Measurements from ENCODE around the gene KISS1.

The KISS1 gene

DNA sequence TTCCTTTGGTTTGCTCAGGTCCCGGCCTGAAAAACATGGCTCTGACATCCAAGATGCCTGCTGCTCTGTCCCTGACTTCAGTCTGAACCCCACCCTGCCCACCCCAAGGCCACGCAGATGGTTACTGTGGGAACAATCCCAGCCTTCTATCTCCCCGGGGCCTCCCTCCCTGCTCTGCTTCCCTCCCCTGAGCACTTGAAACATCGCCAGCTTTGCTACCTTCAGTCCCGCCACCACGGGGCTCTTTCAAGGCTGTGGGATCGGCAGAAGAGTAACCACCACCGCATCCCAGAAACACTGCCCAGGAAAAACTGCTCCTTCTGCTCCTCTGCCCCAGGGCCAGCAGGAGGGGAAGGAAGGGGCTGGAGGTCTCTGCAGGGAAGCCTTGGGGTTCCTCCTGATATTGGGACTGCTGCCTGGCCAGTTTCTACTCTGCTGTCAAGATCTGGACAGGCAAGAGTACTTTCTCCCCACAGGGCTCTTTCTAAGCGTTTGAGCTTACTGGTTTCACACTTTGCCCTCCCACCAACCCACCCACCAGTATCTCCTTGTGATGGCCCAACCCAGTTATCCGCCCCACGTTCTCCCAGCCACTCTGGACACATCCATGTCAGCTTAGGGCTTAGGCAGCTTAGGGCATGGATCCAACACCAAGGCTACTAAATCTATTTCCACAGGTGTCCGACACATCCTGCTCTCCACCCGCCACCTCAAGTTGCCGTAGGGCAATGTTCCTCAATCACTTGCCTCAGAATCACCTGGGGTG is 52.8 kb downstream of the KISS1 start:
- no peak for DNase-seq (ENCODE audit: extremely low spot score, insufficient read length, low read depth)
- no peak for FAIRE-seq

DNA sequence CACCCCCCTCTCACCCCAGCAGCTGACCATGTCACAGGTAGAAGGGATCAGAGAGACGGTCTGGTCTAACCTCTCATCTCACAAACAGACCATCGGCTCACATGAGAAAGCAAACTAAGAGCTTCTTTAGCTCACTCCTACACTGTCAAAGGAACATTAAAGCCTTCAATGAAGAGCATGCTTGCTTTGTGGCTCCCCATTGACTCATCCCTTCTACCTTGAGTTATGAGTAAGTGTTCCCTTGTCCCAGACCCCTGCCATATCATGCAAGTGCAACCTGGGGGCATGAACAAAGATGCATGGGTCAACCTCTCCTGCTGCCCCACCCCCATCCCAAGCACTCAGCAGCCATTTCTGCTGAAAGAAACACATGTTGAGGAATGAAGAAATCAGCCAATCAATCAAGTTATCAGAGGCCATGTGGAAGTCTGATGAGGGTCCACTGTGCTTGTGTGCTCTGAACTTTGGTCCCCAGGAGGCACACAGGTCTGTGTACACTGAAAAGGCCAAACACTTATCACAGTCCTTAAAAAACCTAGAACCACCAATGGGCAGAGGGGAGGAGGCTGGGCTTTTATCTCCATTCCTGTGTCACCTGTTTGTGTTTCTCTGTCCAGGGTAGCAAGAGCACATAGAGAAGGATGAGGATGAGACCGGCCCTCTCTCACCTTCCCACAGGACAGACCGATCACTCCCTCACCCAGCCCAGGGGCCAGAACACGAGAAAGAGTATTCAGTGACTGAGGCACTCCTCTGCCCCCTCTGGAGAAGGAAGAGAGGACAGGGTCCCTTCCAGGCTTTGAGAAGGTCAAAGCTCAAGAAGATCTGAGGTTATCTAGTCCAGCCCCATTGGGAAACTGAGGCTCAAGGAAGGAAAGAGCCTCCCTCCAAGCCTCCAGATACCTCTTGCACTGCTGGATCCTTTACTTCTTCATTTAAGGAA is 54.0 kb downstream of the KISS1 start:
- FAIRE-seq = no peak

DNA sequence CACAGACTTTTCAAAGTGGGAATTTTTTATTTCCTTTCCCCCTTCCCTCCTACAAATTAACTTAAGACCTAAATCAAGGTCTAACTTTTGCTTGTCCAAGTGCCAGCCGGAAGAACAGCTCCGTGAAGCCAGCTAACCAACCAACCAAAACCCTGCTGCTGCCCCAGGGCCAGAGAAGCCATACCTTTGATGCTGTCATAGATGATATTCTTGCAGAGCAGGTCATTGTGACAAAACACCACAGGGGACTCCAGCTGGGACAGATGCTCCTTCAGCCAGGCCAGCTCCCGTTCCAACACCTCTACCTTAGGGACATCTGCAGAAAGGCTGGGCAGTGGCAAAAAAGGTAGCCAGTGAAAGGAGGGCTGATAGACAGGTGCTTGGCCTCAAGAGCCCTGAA is 55.2 kb downstream of the KISS1 start:
- DNase-seq (ENCODE audit: extremely low spot score, insufficient read length, low read depth) (no peak), FAIRE-seq (no peak)

More for the DNA sequence above, 54.0 kb downstream of the KISS1 start:
- DNase-seq (ENCODE audit: extremely low spot score, insufficient read length, low read depth) = no peak

Measured in GM18507 (cell line).